SKM-1 (cell line): ENCODE measurements around the gene SYNE2.

ENCODE experiments used
- DNase-seq: peaks from one replicate; lab custom pipeline; 2025; ENCODE audit not compliant: unreplicated experiment; lab: John Stamatoyannopoulos, UW

Gene SYNE2

GRCh38 chr14:64064447-64064846, 211.6 kb downstream of the SYNE2 start:
- DNase-seq, result no peak

- DNase-seq, result no peak
Measured at GRCh38 chr14:64069634-64070359, 217.0 kb downstream of the SYNE2 start.

- no peak for DNase-seq
Measured at GRCh38 chr14:64074961-64075612, 222.3 kb downstream of the SYNE2 start.

- no peak for DNase-seq
Measured at GRCh38 chr14:64075613-64076005, 222.8 kb downstream of the SYNE2 start.

GRCh38 chr14:64080452-64080851, 227.6 kb downstream of the SYNE2 start:
- DNase-seq, result no peak

- no peak for DNase-seq
Measured at GRCh38 chr14:64081174-64081746, 228.5 kb downstream of the SYNE2 start.

GRCh38 chr14:64082837-64083236, 230.0 kb downstream of the SYNE2 start:
- DNase-seq, result no peak

- DNase-seq, result no peak
Measured at GRCh38 chr14:64088647-64088964, 235.8 kb downstream of the SYNE2 start.

- DNase-seq, result no peak
Measured at GRCh38 chr14:64089920-64090319, 237.1 kb downstream of the SYNE2 start.

- DNase-seq, result no peak
Measured at GRCh38 chr14:64091217-64091616, 238.4 kb downstream of the SYNE2 start.

- no peak for DNase-seq
Measured at GRCh38 chr14:64092338-64092737, 239.5 kb downstream of the SYNE2 start.

GRCh38 chr14:64092940-64093339, 240.1 kb downstream of the SYNE2 start:
- DNase-seq, result no peak

GRCh38 chr14:64095620-64096019, 242.8 kb downstream of the SYNE2 start:
- no peak for DNase-seq

- no peak for DNase-seq
Measured at GRCh38 chr14:64098120-64098519, 245.3 kb downstream of the SYNE2 start.

GRCh38 chr14:64107438-64107837, 254.6 kb downstream of the SYNE2 start:
- DNase-seq, result no peak

- DNase-seq, result no peak
Measured at GRCh38 chr14:64109819-64110554, 257.2 kb downstream of the SYNE2 start.

- no peak for DNase-seq
Measured at GRCh38 chr14:64110802-64111201, 258.0 kb downstream of the SYNE2 start.

GRCh38 chr14:64112867-64113678, 260.3 kb downstream of the SYNE2 start:
- DNase-seq, result no peak

GRCh38 chr14:64114166-64114565, 261.4 kb downstream of the SYNE2 start:
- DNase-seq, result peak; percentile 2

- no peak for DNase-seq
Measured at GRCh38 chr14:64114796-64115195, 262.0 kb downstream of the SYNE2 start.

GRCh38 chr14:64115401-64115800, 262.6 kb downstream of the SYNE2 start:
- DNase-seq, result no peak
